Measurements from ENCODE around the gene CASZ1.

- no peak for TF ChIP-seq CTCF (IDR thresholded peaks at IDR 0.05)
- TF ChIP-seq POLR2A (IDR thresholded peaks at IDR 0.05), result no peak
These were observed 47.3 kb upstream of the CASZ1 start for GRCh38 chr1:10843697-10844096.

All from thyroid gland (tissue), 4 donors.